ENCODE measurements around the gene USP35.

- TF ChIP-seq, protein P1, sequence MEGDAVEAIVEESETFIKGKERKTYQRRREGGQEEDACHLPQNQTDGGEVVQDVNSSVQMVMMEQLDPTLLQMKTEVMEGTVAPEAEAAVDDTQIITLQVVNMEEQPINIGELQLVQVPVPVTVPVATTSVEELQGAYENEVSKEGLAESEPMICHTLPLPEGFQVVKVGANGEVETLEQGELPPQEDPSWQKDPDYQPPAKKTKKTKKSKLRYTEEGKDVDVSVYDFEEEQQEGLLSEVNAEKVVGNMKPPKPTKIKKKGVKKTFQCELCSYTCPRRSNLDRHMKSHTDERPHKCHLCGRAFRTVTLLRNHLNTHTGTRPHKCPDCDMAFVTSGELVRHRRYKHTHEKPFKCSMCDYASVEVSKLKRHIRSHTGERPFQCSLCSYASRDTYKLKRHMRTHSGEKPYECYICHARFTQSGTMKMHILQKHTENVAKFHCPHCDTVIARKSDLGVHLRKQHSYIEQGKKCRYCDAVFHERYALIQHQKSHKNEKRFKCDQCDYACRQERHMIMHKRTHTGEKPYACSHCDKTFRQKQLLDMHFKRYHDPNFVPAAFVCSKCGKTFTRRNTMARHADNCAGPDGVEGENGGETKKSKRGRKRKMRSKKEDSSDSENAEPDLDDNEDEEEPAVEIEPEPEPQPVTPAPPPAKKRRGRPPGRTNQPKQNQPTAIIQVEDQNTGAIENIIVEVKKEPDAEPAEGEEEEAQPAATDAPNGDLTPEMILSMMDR (conservative IDR thresholded peaks at IDR 0.05 in 1 of 2, IDR thresholded peaks at IDR 0.05 in 1 of 2; ENCODE audit: low read depth in 1 of 2, low read length in 2 of 2): no peak
- TF ChIP-seq EZH2 (IDR thresholded peaks at IDR 0.05; ENCODE audit: low read length, missing control alignments): no peak
Observed at GRCh38 chr11:78189174-78189724, 530 bp downstream of the USP35 start.

Data from fibroblast of lung (primary cell).